ENCODE measurements around the gene ISL2.

- TF ChIP-seq, protein P1, sequence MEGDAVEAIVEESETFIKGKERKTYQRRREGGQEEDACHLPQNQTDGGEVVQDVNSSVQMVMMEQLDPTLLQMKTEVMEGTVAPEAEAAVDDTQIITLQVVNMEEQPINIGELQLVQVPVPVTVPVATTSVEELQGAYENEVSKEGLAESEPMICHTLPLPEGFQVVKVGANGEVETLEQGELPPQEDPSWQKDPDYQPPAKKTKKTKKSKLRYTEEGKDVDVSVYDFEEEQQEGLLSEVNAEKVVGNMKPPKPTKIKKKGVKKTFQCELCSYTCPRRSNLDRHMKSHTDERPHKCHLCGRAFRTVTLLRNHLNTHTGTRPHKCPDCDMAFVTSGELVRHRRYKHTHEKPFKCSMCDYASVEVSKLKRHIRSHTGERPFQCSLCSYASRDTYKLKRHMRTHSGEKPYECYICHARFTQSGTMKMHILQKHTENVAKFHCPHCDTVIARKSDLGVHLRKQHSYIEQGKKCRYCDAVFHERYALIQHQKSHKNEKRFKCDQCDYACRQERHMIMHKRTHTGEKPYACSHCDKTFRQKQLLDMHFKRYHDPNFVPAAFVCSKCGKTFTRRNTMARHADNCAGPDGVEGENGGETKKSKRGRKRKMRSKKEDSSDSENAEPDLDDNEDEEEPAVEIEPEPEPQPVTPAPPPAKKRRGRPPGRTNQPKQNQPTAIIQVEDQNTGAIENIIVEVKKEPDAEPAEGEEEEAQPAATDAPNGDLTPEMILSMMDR (IDR thresholded peaks at IDR 0.05), result no peak
- TF ChIP-seq, protein P2, sequence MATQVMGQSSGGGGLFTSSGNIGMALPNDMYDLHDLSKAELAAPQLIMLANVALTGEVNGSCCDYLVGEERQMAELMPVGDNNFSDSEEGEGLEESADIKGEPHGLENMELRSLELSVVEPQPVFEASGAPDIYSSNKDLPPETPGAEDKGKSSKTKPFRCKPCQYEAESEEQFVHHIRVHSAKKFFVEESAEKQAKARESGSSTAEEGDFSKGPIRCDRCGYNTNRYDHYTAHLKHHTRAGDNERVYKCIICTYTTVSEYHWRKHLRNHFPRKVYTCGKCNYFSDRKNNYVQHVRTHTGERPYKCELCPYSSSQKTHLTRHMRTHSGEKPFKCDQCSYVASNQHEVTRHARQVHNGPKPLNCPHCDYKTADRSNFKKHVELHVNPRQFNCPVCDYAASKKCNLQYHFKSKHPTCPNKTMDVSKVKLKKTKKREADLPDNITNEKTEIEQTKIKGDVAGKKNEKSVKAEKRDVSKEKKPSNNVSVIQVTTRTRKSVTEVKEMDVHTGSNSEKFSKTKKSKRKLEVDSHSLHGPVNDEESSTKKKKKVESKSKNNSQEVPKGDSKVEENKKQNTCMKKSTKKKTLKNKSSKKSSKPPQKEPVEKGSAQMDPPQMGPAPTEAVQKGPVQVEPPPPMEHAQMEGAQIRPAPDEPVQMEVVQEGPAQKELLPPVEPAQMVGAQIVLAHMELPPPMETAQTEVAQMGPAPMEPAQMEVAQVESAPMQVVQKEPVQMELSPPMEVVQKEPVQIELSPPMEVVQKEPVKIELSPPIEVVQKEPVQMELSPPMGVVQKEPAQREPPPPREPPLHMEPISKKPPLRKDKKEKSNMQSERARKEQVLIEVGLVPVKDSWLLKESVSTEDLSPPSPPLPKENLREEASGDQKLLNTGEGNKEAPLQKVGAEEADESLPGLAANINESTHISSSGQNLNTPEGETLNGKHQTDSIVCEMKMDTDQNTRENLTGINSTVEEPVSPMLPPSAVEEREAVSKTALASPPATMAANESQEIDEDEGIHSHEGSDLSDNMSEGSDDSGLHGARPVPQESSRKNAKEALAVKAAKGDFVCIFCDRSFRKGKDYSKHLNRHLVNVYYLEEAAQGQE (IDR thresholded peaks at IDR 0.05; ENCODE audit: insufficient read depth in 1 of 2, low read depth in 2 of 2, low read length in 1 of 2), result no peak
- no peak for TF ChIP-seq POLR2AphosphoS5 (IDR thresholded peaks at IDR 0.05; ENCODE audit: low read depth, low read length)
These were observed 3.8 kb upstream of the ISL2 start for GRCh38 chr15:76332796-76333195.

All from Panc1 (cell line).